IMR-90 (cell line): ENCODE measurements around the gene HPCAL4.

Experiments
- RAD21 ChIP-seq: IDR thresholded peaks from 2 replicates; pipeline ENCODE4 v1.6.1; 2012; ENCODE audit warnings: low read length, improper control_type of control experiment
- RFX5 ChIP-seq: IDR thresholded peaks from 2 replicates; pipeline ENCODE4 v1.8.0; 2012; ENCODE audit warnings: low read depth, mild to moderate bottlenecking, low read length, moderate library complexity
- TF ChIP-seq, protein P1 (sequence below): conservative IDR thresholded peaks from 2 replicates; pipeline ENCODE4 v1.5.1; 2012; ENCODE audit warnings: mild to moderate bottlenecking, low read depth, low read length, improper control_type of control experiment

GRCh38 chr1:39675220-39675619, 16.0 kb downstream of the HPCAL4 start:
- TF ChIP-seq, protein P1, sequence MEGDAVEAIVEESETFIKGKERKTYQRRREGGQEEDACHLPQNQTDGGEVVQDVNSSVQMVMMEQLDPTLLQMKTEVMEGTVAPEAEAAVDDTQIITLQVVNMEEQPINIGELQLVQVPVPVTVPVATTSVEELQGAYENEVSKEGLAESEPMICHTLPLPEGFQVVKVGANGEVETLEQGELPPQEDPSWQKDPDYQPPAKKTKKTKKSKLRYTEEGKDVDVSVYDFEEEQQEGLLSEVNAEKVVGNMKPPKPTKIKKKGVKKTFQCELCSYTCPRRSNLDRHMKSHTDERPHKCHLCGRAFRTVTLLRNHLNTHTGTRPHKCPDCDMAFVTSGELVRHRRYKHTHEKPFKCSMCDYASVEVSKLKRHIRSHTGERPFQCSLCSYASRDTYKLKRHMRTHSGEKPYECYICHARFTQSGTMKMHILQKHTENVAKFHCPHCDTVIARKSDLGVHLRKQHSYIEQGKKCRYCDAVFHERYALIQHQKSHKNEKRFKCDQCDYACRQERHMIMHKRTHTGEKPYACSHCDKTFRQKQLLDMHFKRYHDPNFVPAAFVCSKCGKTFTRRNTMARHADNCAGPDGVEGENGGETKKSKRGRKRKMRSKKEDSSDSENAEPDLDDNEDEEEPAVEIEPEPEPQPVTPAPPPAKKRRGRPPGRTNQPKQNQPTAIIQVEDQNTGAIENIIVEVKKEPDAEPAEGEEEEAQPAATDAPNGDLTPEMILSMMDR, result no peak
- TF ChIP-seq RAD21, result no peak
- TF ChIP-seq RFX5, result no peak
